Central memory CD8-positive, alpha-beta T cell (primary cell): ENCODE results near the gene HADH.
A peak's percentile ranks its signal among the peaks of the same experiment; 100 is the strongest.

Experiments
- ATAC-seq: fragments of 150-1000 bp; cut with Tn5 transposase; replicated peaks from 2 replicates; pipeline ENCODE4 v1.10.0; 2022; ENCODE audit warnings: mild to moderate bottlenecking, moderate FRiP score, moderate number of reproducible peaks; ENCODE audit not compliant: poor library complexity, severe bottlenecking; ENCODE audit errors: extremely low read depth
- DNase-seq, 2 donors: peaks; one replicate each; pipeline ENCODE4 v3.0.0; 2021; ENCODE audit warnings: low spot score in 2 of 2
- H3K27ac Mint-ChIP-seq: one replicate; pipeline ENCODE4 v1.8.0; 2022; ENCODE audit warnings: low read depth, mild to moderate bottlenecking, moderate library complexity, mixed read lengths
- H3K27me3 Mint-ChIP-seq: one replicate; pipeline ENCODE4 v1.8.0; 2022; ENCODE audit warnings: mixed read lengths
- H3K36me3 Mint-ChIP-seq: one replicate; pipeline ENCODE4 v1.8.0; 2022; ENCODE audit warnings: mild to moderate bottlenecking, moderate library complexity, mixed read lengths; ENCODE audit not compliant: insufficient read depth
- H3K4me1 Mint-ChIP-seq: one replicate; pipeline ENCODE4 v1.8.0; 2022; ENCODE audit warnings: mixed read lengths
- H3K4me3 Mint-ChIP-seq: one replicate; pipeline ENCODE4 v1.8.0; 2022; ENCODE audit warnings: mild to moderate bottlenecking, moderate library complexity, mixed read lengths
- H3K9me3 Mint-ChIP-seq: one replicate; pipeline ENCODE4 v1.8.0; 2022; ENCODE audit warnings: mixed read lengths

The HADH gene

GRCh38 chr4:108024085-108024877 is 34.6 kb downstream of the HADH start:
- peaks cover 3% of the 10 kb centered on the region for H3K4me1 Mint-ChIP-seq
- H3K27ac Mint-ChIP-seq: no peak overlapping the region
- DNase-seq (no peak), ATAC-seq (no peak)
- H3K36me3 Mint-ChIP-seq: peaks cover 13% of the 10 kb centered on the region
- H3K27me3 Mint-ChIP-seq: no peaks in the 10 kb centered on the region
- H3K9me3 Mint-ChIP-seq: no peaks in the 10 kb centered on the region
- no peak overlapping the region for H3K4me3 Mint-ChIP-seq

- Mint-ChIP-seq H3K4me3 (no peak overlapping the region), H3K4me1 (peaks cover 7% of the 10 kb centered on the region), H3K27ac (no peak overlapping the region), H3K27me3 (no peaks in the 10 kb centered on the region), H3K9me3 (no peaks in the 10 kb centered on the region), H3K36me3 (peaks cover 13% of the 10 kb centered on the region)
- no peak for DNase-seq
- no peak for ATAC-seq
Observed at GRCh38 chr4:108024878-108025165, 35.1 kb downstream of the HADH start.

- peak; percentile 31 for ATAC-seq
- Mint-ChIP-seq H3K36me3 (peaks cover 13% of the 10 kb centered on the region), H3K4me3 (peak overlapping the region; percentile 4)
Observed at GRCh38 chr4:108029016-108029720, 39.5 kb downstream of the HADH start.

GRCh38 chr4:108029731-108030130 is 40.0 kb downstream of the HADH start:
- H3K27ac Mint-ChIP-seq: peak overlapping the region; percentile 56
- H3K4me1 Mint-ChIP-seq: peaks cover 14% of the 10 kb centered on the region

More at GRCh38 chr4:108029016-108029720, 39.5 kb downstream of the HADH start:
- Mint-ChIP-seq H3K27me3 (no peaks in the 10 kb centered on the region), H3K9me3 (no peaks in the 10 kb centered on the region), H3K4me1 (peaks cover 14% of the 10 kb centered on the region), H3K27ac (no peak overlapping the region)
- no peak for DNase-seq

GRCh38 chr4:108030332-108030731 is 40.6 kb downstream of the HADH start:
- peak; percentile 50 for ATAC-seq
- Mint-ChIP-seq H3K4me1 (peaks cover 14% of the 10 kb centered on the region), H3K27ac (peak overlapping the region; percentile 56), H3K9me3 (no peaks in the 10 kb centered on the region), H3K27me3 (no peaks in the 10 kb centered on the region), H3K4me3 (peak overlapping the region; percentile 9), H3K36me3 (peaks cover 11% of the 10 kb centered on the region)
- DNase-seq: peak; percentile 16 to 28

More at GRCh38 chr4:108029731-108030130, 40.0 kb downstream of the HADH start:
- peaks cover 11% of the 10 kb centered on the region for H3K36me3 Mint-ChIP-seq
- no peaks in the 10 kb centered on the region for H3K27me3 Mint-ChIP-seq
- H3K4me3 Mint-ChIP-seq: no peak overlapping the region
- ATAC-seq (no peak), DNase-seq (no peak)
- H3K9me3 Mint-ChIP-seq: no peaks in the 10 kb centered on the region

GRCh38 chr4:108031427-108032083 is 41.9 kb downstream of the HADH start:
- Mint-ChIP-seq H3K27ac (no peak overlapping the region), H3K9me3 (no peaks in the 10 kb centered on the region), H3K27me3 (no peaks in the 10 kb centered on the region), H3K4me1 (peaks cover 14% of the 10 kb centered on the region), H3K36me3 (peaks cover 11% of the 10 kb centered on the region), H3K4me3 (no peak overlapping the region)
- ATAC-seq: no peak
- DNase-seq: no peak

GRCh38 chr4:108033348-108033747 is 43.7 kb downstream of the HADH start:
- Mint-ChIP-seq H3K4me1 (peaks cover 14% of the 10 kb centered on the region), H3K4me3 (no peak overlapping the region), H3K27ac (no peak overlapping the region), H3K36me3 (peaks cover 7% of the 10 kb centered on the region), H3K9me3 (no peaks in the 10 kb centered on the region), H3K27me3 (no peaks in the 10 kb centered on the region)
- DNase-seq: no peak
- ATAC-seq: no peak

GRCh38 chr4:108034565-108034964 is 44.9 kb downstream of the HADH start:
- peaks cover 7% of the 10 kb centered on the region for H3K36me3 Mint-ChIP-seq
- H3K27ac Mint-ChIP-seq: no peak overlapping the region
- H3K27me3 Mint-ChIP-seq: no peaks in the 10 kb centered on the region
- H3K4me1 Mint-ChIP-seq: peaks cover 9% of the 10 kb centered on the region
- H3K4me3 Mint-ChIP-seq: no peak overlapping the region
- ATAC-seq (no peak), DNase-seq (no peak)
- no peaks in the 10 kb centered on the region for H3K9me3 Mint-ChIP-seq

- H3K9me3 Mint-ChIP-seq: no peaks in the 10 kb centered on the region
- no peak overlapping the region for H3K27ac Mint-ChIP-seq
- H3K4me3 Mint-ChIP-seq: no peak overlapping the region
- H3K4me1 Mint-ChIP-seq: no peaks in the 10 kb centered on the region
- H3K36me3 Mint-ChIP-seq: peaks cover 3% of the 10 kb centered on the region
- H3K27me3 Mint-ChIP-seq: no peaks in the 10 kb centered on the region
- ATAC-seq (no peak), DNase-seq (no peak)
Observed at GRCh38 chr4:108035691-108036090, 46.0 kb downstream of the HADH start.

- no peaks in the 10 kb centered on the region for H3K27me3 Mint-ChIP-seq
- H3K36me3 Mint-ChIP-seq: peaks cover 3% of the 10 kb centered on the region
- peak overlapping the region; percentile 44 for H3K27ac Mint-ChIP-seq
- no peaks in the 10 kb centered on the region for H3K4me1 Mint-ChIP-seq
- H3K9me3 Mint-ChIP-seq: no peaks in the 10 kb centered on the region
- no peak for ATAC-seq
- H3K4me3 Mint-ChIP-seq: no peak overlapping the region
- no peak for DNase-seq
Observed at GRCh38 chr4:108036213-108036612, 46.5 kb downstream of the HADH start.

GRCh38 chr4:108037884-108038283 is 48.2 kb downstream of the HADH start:
- no peaks in the 10 kb centered on the region for H3K9me3 Mint-ChIP-seq
- H3K27me3 Mint-ChIP-seq: no peaks in the 10 kb centered on the region
- H3K4me3 Mint-ChIP-seq: no peak overlapping the region
- DNase-seq (no peak), ATAC-seq (no peak)
- H3K4me1 Mint-ChIP-seq: no peaks in the 10 kb centered on the region
- peaks cover 3% of the 10 kb centered on the region for H3K36me3 Mint-ChIP-seq
- no peak overlapping the region for H3K27ac Mint-ChIP-seq

- no peaks in the 10 kb centered on the region for H3K4me1 Mint-ChIP-seq
- H3K27ac Mint-ChIP-seq: no peak overlapping the region
- ATAC-seq (no peak), DNase-seq (no peak)
- H3K4me3 Mint-ChIP-seq: no peak overlapping the region
- H3K36me3 Mint-ChIP-seq: peaks cover 5% of the 10 kb centered on the region
- no peaks in the 10 kb centered on the region for H3K27me3 Mint-ChIP-seq
- H3K9me3 Mint-ChIP-seq: no peaks in the 10 kb centered on the region
Observed at GRCh38 chr4:108042927-108043326, 53.2 kb downstream of the HADH start.

GRCh38 chr4:108043526-108043925 is 53.8 kb downstream of the HADH start:
- no peak for DNase-seq
- no peaks in the 10 kb centered on the region for H3K9me3 Mint-ChIP-seq
- H3K27ac Mint-ChIP-seq: no peak overlapping the region
- H3K4me1 Mint-ChIP-seq: no peaks in the 10 kb centered on the region
- H3K36me3 Mint-ChIP-seq: peaks cover 9% of the 10 kb centered on the region
- no peak overlapping the region for H3K4me3 Mint-ChIP-seq
- no peaks in the 10 kb centered on the region for H3K27me3 Mint-ChIP-seq
- no peak for ATAC-seq
